ENCODE results near the gene CST9.
"Not testable (repeated sequence)": the region's sequence is repeated elsewhere in the genome, so short reads cannot be mapped to it uniquely, and the experiment has no call there.

CST9 gene

DNA sequence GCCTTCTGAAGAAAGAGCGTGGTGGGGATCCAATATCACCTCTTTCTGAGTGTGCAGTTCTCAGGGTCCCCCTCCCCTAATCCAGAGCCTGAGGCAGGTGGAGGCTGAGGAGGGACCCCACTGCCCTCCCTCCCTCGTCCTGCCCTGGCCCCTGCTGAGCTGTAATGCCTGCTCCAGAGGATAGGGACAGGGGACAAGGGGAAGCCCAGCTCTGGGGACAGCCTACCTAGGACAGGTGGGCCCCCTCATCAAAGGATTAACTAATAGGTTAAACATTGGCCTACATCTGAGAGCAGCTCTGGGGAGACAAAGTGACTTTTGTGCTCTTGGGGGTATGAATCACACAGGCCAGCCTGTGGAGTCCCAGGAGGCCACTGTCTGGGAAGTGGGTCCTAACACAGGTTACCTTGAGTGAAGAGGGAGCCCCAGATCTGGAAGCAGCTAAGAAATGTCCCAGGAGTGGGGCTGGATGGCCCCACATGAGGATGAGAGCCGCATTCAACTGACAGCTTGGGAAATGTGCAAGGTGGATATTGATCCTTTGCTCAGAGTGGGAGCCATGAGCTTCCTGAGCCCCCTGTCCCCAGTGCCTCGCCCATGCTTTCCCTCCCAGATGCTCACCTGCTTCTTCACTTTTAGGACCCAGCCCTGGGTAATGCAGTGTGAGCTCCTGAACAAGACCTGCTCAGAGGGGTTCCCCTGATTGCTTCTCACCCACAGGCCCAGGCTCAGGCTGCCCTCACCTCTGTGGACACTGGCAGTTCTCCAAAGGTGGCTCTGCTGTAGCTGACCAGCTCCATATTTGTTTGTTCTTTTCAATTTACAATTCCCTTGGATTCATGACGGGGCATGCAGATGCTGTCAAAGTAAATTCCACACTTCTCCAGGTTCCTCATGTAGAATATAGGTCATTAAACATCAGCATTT lies 19.6 kb downstream of the CST9 start:
- no peak for DNase-seq

GRCh38 chr20:23585449-23585807 lies 20.3 kb downstream of the CST9 start:
- DNase-seq, result no peak

DNA sequence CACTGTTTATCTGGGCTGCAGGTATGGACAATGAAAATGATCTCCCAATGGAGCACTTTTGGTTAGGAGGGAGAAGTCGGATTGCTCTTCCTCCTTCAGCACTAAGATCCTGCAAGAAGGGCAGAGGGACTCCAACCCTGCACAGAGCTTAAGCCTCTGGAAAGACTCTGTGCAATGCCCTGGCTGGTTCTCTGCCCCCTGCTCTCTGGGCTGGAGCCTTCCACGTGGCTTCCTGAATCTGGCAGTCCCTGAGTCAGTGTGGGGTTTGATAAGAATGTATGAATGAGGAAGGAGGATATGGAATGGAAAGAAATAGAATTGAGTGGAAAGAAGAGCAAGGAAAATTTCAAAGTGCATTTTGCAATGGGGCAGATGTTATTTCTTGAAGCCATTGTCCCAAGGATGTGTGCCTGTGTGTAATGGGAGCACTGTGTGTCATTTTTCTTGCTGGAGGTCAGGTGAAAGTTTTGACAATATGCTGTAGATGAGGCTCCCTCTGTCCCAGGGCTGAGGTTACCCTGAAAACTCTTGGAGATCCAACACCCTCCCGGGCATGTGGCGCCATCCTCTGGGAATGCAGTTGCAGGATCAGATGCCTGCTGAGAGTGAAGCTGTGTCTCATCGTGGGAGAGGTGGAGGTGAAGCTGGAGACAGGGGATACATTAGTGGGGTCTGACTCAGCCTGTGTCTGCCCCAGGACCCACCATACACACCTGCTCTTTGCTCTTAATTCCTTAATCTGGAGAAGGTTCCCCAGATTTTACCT lies 21.1 kb downstream of the CST9 start:
- DNase-seq, result no peak

- DNase-seq, result no peak
These were observed 22.2 kb downstream of the CST9 start for GRCh38 chr20:23583526-23583925.

DNA sequence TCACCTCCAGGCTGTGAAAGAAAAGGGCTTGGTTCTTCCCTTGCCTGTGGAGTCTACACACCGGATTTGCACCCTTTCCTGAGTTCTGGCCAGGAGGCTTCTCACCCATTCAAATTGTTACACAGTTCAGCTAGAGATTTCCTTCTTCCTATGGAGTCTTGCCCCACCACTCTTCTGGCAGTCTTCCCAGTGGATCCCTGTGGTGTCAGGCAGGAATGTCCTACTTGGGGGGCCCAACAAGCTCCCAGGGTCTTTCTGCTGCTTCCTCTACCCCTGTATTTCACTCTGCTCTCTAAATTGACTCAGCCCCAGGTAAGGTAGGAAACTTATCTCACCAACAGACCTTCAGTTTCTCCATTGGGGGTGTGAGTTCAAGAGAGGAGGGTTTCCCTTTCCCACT lies 23.4 kb downstream of the CST9 start:
- DNase-seq, result no peak

DNA sequence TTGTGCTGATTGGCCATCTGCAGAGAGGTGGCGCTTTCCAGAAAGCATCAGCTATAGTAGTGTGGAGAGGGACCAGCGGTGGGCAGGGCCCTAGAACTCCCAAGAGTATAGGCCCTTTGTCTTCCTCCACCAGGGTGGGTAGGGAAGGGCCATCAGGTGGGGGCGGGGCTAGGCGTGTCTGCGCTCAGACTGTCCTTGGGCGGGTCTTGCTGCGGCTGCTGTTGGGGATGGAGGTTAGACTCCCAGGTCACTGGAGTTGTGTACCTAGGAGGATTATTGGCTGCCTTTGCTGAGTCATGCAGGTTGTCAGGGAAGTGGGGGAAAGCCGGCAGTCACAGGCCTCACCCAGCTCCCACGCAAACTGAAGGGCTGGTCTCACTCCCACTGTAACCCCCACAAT lies 23.9 kb downstream of the CST9 start:
- not testable (repeated sequence) for DNase-seq

DNA sequence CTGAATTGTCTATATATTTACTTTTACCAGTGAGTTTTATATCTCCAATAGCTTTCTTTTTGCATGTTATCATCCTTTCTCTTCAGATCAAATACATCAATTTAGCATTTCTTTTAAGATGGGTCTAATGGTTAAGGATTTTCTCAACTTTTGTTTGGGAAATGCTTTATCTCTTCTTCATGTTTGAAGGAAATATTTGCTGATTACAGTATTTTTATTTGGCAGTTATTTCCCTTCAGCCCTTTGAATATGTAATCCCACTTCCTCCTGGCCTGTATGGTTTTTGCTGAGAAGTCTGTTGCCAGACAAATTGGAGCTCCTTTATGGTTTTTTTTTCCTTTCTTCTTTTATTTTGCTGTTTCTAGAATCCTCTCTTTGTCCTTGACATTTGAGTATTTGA lies 30.7 kb downstream of the CST9 start:
- DNase-seq, result no peak

DNA sequence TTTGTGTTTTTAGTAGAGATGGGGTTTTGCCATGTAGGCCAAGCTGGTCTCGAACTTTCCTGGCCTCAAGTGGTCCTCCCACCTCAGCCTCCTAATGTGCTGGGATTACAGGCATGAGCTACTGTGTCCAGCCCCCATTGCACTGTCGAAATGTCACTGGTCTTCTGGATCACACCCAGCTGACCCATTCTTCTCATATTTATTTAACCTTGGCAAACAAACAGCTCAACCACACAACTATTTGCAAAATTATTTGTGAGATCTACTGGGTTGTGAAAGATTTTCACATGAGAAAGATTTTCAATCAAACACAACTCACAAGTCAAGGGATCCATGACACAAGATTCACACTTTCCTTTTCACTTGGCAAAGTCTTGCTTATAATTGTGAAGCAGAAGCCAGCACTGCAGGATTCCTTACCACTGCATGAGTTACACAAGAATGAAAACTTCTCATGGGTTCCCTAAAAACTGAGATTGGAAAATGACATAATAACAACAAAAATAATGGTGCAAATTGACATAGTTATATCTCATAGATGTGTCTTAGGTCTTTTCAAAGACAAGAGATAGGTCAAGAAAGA lies 35.4 kb downstream of the CST9 start:
- no peak for DNase-seq

- no peak for DNase-seq
These were observed 36.1 kb downstream of the CST9 start for GRCh38 chr20:23569570-23569969.

GRCh38 chr20:23568971-23569330 lies 36.8 kb downstream of the CST9 start:
- no peak for DNase-seq

DNA sequence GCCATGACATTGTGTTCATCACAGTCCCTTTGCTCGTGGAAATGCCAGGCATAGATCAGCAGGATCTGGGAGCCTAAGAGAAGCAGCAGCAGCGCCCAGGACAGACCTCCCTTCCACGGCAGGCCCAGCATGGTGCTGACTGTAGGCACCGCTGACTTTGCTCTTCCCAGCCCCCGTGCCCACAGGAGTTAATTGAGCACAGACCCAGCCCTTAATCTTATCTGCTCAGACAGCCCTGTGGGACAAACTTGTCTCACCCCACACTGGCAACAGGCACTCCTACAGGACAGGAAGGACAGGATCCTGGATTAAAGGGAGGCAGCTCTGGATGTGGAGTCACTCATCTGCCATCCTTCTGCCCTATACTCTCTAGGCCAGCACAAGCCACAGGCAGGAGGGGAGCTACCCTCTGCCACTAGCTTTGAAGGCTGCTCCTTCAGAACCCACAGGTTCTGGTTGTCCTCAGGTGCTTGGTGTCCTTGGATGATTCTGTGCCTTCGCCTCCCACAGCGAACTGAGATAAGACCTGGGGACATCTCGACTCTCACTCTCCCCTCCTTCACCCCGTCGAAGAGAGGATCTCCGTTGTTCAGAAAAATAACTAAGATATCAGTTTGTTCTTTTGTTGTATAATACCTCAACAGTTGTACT lies 37.3 kb downstream of the CST9 start, which contains the start of gene CST9L:
TSS of gene CST9L (minus strand) at position 165 of the 651 bp plus-strand sequence. CDS start at position 131, 34 bp downstream.
- no peak for DNase-seq

- no peak for DNase-seq
These were observed 39.4 kb downstream of the CST9 start for GRCh38 chr20:23566199-23566932.

DNA sequence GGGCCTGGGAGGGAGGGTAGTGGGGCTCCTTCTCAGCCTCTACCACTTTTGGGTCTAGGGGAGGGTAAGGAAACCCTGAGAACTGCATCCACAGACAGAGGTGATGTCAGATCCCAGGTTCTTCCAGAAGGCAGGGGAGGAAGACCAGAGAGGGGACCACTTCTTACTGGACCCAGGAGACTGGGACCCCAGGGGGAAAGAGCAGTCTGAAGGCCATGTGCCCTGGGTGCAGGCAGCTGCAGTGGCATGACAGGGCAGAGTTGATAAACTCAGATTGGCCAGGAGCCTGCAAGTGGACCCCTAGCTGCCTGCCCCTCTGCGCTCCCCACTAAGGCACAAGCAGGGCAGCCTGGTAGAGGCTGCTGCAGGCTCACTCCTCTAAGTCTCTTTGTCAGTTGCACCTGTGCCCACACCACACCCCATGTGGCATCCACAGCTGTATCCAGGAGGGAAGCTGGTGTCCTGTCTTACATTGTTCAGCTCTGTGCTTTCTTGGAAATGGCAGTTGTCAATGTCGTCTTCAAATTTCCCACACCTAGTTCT lies 40.1 kb downstream of the CST9 start:
- DNase-seq, result no peak

GRCh38 chr20:23564927-23565326 lies 40.8 kb downstream of the CST9 start:
- DNase-seq, result no peak

- DNase-seq, result no peak
These were observed 42.9 kb downstream of the CST9 start for GRCh38 chr20:23562721-23563342.

GRCh38 chr20:23554401-23554800 lies 51.3 kb downstream of the CST9 start:
- no peak for DNase-seq

All from activated CD4-positive, alpha-beta T cell treated with anti-CD3 and anti-CD28 coated beads, Interleukin-10, Interleukin-2, amounts not matched to agents 100 ng/mL and 50 ng/mL, durations not matched to agents 16 hours and 8 hours (primary cell).